Measurements from ENCODE around the gene SSUH2.

SSUH2 gene

DNA sequence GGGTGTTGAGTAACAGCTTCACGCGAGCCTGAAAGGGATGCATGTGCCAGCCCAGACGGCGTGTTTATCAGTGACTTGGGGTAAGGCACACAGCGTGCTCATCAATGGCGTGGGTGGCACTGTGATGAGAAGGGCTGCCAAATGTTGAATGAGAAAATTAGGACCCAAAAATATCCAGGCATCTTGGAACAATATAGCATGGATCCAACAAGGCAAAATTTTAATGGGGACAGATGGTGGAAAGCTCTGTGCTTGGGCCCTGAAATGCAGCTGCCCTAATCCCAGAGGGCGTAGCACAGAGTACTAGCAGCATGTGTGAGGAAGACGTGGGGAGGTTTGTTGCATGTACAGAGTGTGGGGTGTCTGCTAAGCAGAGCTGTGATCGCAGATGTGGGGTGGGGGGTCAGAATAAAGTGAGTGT, 48.9 kb downstream of the SSUH2 start:
- TF ChIP-seq, protein P1, sequence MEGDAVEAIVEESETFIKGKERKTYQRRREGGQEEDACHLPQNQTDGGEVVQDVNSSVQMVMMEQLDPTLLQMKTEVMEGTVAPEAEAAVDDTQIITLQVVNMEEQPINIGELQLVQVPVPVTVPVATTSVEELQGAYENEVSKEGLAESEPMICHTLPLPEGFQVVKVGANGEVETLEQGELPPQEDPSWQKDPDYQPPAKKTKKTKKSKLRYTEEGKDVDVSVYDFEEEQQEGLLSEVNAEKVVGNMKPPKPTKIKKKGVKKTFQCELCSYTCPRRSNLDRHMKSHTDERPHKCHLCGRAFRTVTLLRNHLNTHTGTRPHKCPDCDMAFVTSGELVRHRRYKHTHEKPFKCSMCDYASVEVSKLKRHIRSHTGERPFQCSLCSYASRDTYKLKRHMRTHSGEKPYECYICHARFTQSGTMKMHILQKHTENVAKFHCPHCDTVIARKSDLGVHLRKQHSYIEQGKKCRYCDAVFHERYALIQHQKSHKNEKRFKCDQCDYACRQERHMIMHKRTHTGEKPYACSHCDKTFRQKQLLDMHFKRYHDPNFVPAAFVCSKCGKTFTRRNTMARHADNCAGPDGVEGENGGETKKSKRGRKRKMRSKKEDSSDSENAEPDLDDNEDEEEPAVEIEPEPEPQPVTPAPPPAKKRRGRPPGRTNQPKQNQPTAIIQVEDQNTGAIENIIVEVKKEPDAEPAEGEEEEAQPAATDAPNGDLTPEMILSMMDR (IDR thresholded peaks at IDR 0.05; ENCODE audit: insufficient read depth, low read length) = no peak
- H3K27me3 ChIP-seq (ENCODE audit: insufficient read depth, poor library complexity, severe bottlenecking) = no peaks in the 10 kb centered on the region
- DNase-seq (ENCODE audit: low read depth in 1 of 2, low spot score in 1 of 2) = no peak
- H3K27ac ChIP-seq (replicated peaks) = no peak overlapping the region
- no peak overlapping the region for H3K4me3 ChIP-seq (replicated peaks; ENCODE audit: insufficient read depth, low read length)

GRCh38 chr3:8595252-8595651, 49.3 kb downstream of the SSUH2 start:
- Histone ChIP-seq H3K27me3 (ENCODE audit: insufficient read depth, poor library complexity, severe bottlenecking) (no peaks in the 10 kb centered on the region), H3K4me3 (replicated peaks; ENCODE audit: insufficient read depth, low read length) (no peak overlapping the region), H3K27ac (replicated peaks) (no peak overlapping the region)
- no peak for DNase-seq (ENCODE audit: low read depth in 1 of 2, low spot score in 1 of 2)
- TF ChIP-seq POLR2AphosphoS5 (IDR thresholded peaks at IDR 0.05; ENCODE audit: low read depth) (no peak), GABPA (IDR thresholded peaks at IDR 0.05; ENCODE audit: low read depth) (no peak)
- TF ChIP-seq, protein P1 (IDR thresholded peaks at IDR 0.05; ENCODE audit: insufficient read depth, low read length) = no peak
- TF ChIP-seq, protein P2, sequence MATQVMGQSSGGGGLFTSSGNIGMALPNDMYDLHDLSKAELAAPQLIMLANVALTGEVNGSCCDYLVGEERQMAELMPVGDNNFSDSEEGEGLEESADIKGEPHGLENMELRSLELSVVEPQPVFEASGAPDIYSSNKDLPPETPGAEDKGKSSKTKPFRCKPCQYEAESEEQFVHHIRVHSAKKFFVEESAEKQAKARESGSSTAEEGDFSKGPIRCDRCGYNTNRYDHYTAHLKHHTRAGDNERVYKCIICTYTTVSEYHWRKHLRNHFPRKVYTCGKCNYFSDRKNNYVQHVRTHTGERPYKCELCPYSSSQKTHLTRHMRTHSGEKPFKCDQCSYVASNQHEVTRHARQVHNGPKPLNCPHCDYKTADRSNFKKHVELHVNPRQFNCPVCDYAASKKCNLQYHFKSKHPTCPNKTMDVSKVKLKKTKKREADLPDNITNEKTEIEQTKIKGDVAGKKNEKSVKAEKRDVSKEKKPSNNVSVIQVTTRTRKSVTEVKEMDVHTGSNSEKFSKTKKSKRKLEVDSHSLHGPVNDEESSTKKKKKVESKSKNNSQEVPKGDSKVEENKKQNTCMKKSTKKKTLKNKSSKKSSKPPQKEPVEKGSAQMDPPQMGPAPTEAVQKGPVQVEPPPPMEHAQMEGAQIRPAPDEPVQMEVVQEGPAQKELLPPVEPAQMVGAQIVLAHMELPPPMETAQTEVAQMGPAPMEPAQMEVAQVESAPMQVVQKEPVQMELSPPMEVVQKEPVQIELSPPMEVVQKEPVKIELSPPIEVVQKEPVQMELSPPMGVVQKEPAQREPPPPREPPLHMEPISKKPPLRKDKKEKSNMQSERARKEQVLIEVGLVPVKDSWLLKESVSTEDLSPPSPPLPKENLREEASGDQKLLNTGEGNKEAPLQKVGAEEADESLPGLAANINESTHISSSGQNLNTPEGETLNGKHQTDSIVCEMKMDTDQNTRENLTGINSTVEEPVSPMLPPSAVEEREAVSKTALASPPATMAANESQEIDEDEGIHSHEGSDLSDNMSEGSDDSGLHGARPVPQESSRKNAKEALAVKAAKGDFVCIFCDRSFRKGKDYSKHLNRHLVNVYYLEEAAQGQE (IDR thresholded peaks at IDR 0.05; ENCODE audit: insufficient replicate concordance, low read depth) = no peak

GRCh38 chr3:8593021-8593827, 51.4 kb downstream of the SSUH2 start:
- H3K4me3 ChIP-seq (replicated peaks; ENCODE audit: insufficient read depth, low read length) = no peak overlapping the region
- no peak for DNase-seq (ENCODE audit: low read depth in 1 of 2, low spot score in 1 of 2)
- TF ChIP-seq, protein P1 (IDR thresholded peaks at IDR 0.05; ENCODE audit: insufficient read depth, low read length) = no peak
- TF ChIP-seq POLR2AphosphoS5 (IDR thresholded peaks at IDR 0.05; ENCODE audit: low read depth) = no peak
- no peak for TF ChIP-seq GABPA (IDR thresholded peaks at IDR 0.05; ENCODE audit: low read depth)
- TF ChIP-seq SPI1 (IDR thresholded peaks at IDR 0.05; ENCODE audit: borderline replicate concordance, low read depth) = no peak
- TF ChIP-seq, protein P2 (IDR thresholded peaks at IDR 0.05; ENCODE audit: insufficient replicate concordance, low read depth) = no peak
- no peaks in the 10 kb centered on the region for H3K27me3 ChIP-seq (ENCODE audit: insufficient read depth, poor library complexity, severe bottlenecking)
- H3K27ac ChIP-seq (replicated peaks) = no peak overlapping the region

Data from HL-60 (cell line).